ENCODE results near the gene NFKB1.

NFKB1 gene

DNA sequence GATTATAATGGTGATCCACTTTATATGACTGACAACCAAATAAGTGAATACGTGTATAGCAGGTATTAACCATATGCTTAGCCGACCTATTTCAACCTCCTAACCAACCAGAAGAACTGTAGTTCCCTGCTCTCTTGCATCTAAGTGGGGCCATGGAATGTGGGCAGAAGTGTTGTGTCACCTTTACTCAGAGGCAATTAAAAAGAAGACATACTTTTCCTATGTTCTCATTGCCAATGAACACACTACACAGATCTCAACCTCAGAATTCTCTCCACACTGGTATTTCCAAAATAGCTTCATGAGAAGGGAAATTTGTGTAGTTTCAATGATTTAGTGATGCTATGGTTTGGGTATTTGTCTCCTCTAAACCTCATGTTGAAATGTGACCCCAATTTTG is 3.2 kb upstream of the NFKB1 start:
- no peak for DNase-seq

GRCh38 chr4:102500352-102500695 is 835 bp upstream of the NFKB1 start:
- DNase-seq: peak; percentile 43

DNA sequence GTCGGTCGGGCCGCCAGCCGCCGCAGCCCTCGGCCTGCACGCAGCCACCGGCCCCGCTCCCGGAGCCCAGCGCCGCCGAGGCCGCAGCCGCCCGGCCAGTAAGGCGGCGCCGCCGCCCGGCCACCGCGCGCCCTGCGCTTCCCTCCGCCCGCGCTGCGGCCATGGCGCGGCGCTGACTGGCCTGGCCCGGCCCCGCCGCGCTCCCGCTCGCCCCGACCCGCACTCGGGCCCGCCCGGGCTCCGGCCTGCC is 213 bp downstream of the NFKB1 start:
- no peak for DNase-seq

DNA sequence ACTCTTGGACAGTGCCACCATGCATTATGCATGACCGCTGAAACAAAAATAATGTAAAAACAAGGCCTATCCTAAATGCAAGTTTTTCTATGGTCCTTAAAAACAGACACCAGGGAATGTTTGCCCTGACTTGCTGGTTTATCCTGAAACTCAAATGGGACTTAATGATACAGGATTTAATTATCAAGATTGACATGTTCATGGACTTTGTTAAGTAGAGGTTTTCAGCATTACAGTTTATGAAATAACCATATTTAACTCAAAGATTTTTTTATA is 1.3 kb downstream of the NFKB1 start:
- no peak for DNase-seq

DNA sequence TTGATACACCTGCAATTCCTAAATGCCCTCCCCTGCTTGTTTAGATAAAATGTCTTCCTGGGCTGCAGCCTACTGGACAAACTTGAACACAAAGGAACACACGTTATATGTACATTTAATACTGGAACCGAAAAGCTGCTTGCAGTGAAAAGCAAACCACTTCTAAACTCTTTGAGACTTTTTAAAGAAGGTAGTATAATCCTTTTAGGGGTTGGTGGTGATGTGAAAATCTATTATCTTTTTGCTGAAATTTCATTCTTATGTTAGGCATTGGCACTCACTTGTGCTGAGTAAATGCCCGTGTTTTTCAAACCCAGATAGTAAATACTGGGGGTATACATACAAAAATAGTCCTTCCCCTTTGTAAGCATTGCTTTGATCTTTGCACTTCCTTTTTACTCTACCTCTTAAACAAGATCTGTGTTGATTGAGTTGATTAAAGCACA is 2.2 kb downstream of the NFKB1 start:
- DNase-seq: no peak

DNA sequence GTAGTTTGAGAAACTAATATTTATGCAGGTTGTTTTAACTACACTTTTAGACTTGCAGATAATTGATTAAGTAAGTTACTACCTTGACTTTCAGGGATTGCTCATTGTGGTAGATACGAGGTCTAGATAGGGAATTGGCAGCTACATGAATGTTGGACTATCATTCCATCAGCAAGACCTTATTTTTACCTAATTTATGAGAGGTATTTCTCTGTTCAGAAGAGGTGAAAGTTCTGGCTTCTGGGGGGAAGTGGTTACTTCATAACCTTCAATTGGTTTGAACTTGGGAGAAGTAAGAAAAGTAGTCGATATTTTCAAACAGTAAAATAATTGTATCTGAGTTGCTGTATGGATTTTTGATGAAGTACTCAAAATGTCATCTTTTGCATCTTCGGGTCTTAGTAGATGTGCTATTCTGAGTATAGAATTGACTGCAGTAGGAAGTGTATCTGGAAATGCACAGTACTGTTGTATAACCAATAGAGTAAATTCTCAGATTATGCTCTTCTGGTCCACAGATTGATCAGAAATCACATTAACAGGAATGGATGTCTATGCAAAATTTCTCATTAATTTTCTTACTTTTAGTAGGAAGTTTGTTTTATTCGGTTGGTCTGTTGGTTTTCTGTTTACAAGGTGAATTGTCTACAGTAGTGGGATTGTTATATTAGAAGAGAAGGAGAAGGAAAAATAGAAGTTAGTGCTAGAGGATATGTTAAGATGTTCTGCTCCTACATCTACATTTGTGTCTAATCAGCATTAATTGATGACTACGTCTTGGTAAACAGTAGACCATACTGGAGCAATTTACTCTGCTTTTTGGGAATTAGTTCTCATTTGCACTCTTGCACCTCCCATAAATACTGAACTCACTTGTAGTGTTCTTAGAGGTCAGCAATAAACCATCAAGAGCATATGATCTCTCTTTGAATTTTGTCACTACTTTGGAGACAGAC is 3.0 kb downstream of the NFKB1 start:
- DNase-seq: no peak

DNA sequence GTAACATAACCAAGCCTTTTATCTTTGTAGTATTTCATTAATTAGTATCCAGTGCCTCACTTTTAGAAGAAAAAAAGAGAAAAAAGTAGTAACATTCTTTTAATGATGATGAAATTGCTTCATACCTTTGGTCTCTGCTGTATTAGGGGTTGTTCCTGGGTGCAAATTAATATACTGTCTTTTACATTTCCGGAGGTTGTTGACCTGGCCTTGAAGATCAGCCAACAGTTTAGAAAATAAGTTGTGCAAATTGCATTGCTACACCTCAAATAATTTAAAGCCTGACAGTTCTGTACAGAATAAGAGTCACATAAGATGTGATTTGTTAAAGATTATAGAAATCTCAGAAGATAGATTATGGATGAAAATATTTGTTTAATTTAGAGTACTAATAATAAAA is 3.8 kb downstream of the NFKB1 start:
- no peak for DNase-seq

DNA sequence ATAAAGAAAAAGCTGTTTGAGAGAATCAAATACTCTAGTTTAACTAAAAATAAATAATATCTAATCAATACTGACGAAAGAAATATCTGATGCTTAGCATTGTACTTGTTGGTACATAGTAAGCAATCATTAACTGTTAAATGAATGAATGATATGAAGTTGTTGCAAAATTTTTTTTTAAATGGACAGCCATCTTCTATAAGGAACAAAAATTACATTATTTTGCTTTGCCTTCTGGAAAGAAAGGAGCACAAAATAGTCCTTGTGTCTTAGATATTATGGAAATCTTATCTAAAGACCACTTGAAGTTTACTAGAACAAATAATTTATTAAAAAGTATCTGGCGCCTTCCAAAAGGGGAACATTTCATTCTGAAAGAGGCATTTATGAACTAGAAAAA is 4.5 kb downstream of the NFKB1 start:
- no peak for DNase-seq

GRCh38 chr4:102506523-102506922 is 5.4 kb downstream of the NFKB1 start:
- DNase-seq: no peak

DNA sequence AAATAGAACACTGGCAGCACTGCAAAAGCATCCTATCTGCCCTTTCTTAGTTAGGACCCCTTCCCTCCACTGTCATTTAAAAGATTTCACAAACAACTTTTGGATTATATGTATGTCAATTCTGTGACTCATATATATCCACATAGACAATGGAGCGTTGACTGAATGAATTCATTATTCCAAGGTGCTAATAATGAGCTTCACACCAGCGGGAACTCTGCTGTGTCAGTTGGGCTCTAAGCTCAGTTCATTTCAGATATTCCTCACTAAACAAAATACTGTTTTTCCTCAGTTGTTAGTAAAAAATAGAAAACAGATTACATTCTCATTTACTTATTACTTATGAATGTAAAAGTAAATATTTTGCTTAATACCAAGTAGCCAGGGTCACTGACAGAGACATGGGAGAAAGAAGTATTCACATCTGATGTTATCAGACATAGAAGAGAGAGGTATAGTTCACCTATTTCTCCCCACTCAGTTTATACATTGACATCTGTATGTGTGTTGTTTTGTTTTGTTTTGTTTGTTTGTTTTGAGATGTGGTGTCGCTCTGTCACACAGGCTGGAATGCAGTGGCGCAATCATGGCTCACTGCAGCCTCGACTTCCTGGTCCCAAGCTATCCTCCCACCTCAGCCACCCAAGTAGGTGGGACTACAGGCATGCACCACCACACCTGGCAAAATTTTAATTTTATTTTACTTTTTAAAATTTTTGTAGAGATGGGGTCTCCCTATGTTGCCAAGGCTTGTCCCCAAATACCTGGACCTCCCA is 10.9 kb downstream of the NFKB1 start:
- DNase-seq: no peak

- DNase-seq: no peak
Observed at GRCh38 chr4:102514298-102514964, 13.3 kb downstream of the NFKB1 start.

- no peak for DNase-seq
Observed at GRCh38 chr4:102517753-102518152, 16.6 kb downstream of the NFKB1 start.

DNA sequence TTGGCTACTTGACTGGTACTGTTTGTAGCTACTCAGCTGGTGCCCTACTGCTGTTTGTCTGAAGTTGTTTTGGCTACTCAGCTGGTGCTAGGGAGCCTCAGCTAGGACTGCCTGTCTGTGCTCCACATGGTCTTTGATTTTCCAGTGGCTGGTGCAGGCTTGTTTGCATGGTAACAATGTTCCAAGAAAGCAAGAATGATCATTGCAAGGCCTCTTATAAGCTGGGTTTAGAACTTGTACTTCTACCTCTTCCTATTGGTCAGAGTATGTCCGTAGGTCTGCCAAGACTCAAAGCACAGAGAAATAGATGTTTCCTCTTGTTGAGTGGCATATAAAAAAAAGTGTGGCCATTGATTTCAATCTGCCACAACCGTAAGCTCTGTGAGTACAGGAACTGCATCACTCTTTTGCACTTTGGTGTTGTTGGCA is 17.6 kb downstream of the NFKB1 start:
- no peak for DNase-seq

- DNase-seq: no peak
Observed at GRCh38 chr4:102519925-102520324, 18.8 kb downstream of the NFKB1 start.

GRCh38 chr4:102521570-102521969 is 20.4 kb downstream of the NFKB1 start:
- no peak for DNase-seq

DNA sequence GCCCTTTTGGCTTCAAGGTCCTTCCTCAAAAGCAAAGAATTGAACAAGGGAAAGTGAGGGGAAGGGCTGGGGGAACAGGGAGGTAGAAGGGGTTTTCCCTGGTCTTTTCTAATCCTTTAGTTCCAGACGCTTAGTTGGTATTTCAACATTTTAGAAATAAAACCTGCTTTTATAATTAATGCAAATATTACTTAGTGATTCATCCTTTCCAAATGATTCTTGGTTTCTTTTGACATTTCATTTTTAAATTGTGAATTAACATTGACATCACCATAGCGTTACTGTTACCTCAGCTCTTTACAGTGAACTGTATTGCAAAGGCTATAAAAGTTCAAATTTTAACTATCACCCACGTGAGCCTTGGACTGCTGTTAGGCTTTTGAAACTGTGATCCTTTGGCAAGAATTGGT is 20.9 kb downstream of the NFKB1 start:
- DNase-seq: no peak

DNA sequence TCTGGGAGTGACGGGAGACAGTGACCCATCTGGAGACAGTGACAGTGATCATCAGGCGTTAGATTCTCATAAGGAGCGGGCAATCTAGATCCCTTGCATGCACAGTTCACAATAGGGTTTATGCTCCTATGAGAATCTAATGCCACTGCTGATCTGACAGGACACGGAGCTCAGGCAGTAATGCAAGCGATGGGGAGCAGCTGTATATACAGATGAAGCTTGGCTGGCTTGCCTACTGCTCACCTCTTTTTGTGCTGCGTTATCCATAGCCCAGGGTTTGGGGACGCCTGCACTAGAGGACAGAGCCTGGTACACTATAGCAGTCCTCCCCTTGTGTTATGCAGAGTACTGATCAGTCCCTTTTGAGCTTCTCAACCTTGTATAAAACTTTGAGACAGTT is 23.5 kb downstream of the NFKB1 start:
- DNase-seq: no peak

GRCh38 chr4:102525097-102525496 is 23.9 kb downstream of the NFKB1 start:
- DNase-seq: no peak

GRCh38 chr4:102525504-102525903 is 24.3 kb downstream of the NFKB1 start:
- DNase-seq: no peak

DNA sequence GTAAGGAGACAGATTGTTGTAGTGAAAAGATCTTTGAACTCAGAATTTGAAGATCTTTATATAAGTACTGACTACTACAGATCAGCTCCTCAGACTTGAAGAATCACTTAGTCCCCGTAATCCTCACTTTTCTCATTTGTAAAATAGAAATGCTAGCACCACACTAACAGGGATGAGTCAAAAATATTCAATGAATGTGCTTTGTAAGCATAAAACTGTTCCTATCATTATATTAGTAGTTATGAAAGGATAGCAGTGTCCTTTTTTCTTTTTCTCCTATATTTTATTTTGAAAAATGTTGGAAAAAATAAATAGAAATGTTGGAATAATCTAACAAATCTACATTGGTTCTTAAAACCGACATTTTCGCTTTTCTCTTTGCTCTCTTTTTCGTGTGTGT is 25.4 kb downstream of the NFKB1 start:
- DNase-seq: no peak

DNA sequence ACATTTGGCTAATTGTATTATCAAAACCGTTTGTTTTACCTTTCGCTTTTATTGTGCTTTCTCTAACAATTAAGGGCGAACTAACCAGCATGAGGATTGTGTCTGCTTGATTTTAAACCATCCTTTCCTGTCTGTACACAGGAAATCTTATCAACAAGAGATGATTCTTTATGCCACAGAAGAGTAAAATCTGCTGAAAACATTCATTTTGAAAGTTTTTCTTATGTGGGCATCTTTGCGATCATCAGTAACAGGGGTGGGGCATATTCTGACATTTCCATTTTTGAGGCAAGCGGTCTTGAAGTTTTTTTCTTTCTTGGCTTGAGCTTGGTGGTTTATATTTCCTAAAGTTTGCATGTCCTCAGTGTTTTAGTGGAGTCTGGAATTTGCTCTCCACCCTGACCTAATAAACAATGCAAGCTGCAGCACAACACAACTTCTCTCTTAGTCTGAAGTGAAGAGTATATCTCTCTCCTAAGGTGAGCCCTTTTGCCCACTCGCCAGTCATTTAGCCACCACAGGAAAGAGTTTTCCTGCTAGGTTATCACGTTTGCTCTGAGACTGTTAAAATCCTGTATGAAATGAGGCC is 26.6 kb downstream of the NFKB1 start:
- no peak for DNase-seq

DNA sequence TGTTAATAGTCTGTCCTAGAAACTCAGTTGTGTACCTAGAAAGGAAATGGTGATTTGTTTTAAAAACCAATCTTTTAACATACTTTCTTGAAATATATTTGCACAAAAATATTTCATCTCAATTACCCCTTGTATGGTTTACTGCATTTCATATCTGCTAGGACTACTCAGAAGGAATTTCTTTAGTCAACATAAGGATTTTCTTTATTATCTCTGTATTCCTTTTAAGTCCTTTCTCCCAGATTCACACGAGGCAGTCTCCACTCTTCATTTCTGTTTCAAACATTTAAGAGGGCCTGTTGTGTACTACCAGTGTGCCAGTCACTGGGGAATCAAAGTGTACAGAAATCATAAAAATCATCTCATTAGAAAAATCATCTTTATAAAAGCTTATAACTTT is 28.8 kb downstream of the NFKB1 start:
- no peak for DNase-seq

DNA sequence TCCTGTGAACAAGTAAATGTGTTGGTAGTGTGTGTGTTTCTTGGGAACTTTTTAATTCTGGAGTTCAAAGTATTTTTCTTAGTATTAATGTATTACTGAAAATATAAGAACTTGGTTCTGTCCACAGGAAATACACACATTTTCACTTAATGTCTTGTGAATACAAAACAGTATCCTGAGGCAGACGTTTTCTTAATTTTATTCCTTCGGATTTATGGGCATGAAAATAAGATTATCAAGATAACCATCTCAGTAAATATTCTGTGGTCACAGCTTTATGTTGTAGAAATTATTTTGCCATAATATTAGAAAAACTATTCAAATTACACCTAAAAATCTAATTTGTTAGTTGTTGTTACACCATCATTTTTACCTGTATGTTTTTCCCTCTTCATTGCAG is 29.8 kb downstream of the NFKB1 start:
- no peak for DNase-seq

- no peak for DNase-seq
Observed at GRCh38 chr4:102531462-102531861, 30.3 kb downstream of the NFKB1 start.
